ENCODE measurements around the gene DROSHA.

DNA sequence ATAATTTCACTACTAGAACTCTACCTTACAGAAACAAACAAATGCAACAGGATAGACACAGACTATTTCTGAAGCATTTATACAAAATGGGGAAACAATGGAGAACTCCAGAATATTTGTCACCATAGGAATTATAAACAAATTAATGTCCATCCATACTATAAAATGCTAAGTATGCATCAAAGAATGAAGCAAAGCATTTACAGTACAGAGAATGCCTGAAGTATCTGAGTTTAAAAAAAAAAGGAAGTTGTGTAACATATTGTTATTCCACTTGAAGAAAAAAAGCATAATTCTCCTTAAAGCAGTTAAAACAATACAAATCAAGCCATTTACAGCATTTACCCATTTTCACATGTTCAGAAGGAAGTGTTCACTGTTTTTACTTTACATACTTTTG lies 53.0 kb downstream of the DROSHA start:
- TF ChIP-seq POLR2A (IDR thresholded peaks at IDR 0.05) (no peak), POLR2AphosphoS5 (IDR thresholded peaks at IDR 0.05) (no peak), EP300 (IDR thresholded peaks at IDR 0.05) (no peak)
- TF ChIP-seq, protein P1, sequence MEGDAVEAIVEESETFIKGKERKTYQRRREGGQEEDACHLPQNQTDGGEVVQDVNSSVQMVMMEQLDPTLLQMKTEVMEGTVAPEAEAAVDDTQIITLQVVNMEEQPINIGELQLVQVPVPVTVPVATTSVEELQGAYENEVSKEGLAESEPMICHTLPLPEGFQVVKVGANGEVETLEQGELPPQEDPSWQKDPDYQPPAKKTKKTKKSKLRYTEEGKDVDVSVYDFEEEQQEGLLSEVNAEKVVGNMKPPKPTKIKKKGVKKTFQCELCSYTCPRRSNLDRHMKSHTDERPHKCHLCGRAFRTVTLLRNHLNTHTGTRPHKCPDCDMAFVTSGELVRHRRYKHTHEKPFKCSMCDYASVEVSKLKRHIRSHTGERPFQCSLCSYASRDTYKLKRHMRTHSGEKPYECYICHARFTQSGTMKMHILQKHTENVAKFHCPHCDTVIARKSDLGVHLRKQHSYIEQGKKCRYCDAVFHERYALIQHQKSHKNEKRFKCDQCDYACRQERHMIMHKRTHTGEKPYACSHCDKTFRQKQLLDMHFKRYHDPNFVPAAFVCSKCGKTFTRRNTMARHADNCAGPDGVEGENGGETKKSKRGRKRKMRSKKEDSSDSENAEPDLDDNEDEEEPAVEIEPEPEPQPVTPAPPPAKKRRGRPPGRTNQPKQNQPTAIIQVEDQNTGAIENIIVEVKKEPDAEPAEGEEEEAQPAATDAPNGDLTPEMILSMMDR (IDR thresholded peaks at IDR 0.05), result no peak

Data from stomach (tissue), 4 donors.